ENCODE measurements around the gene HERPUD1. TPM values are rescaled to one million over a fixed set of nuclear protein-coding genes. Genes with fewer than 3 reads are reported as not detected.

Gene HERPUD1
- polyA plus RNA-seq, 2 of the 4 experiments (the other 2 are of a cell fraction), result 65.8 to 140 TPM

DNA sequence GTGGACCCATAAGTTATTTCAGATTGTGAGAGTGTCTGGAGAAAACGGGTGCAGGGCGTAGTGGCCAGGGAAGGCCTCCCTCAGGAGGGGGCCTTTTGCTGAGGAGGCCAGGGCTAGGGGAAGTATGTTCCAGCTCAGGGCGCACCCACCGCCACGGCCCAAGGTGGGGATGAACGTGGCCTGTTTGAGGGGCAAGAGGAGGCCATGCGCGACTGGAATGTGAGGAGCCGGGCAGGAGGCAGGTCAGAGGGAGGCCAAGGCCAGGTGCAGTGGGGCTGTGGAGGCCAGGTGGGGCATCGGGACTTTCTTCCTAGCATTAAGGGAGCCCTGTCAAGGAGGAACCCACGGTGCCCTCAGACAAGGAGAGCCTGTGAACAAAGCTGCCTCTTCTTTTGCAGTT is 40.3 kb upstream of the HERPUD1 start:
- Histone ChIP-seq H3K4me2 (no peak overlapping the region), H3K9me3 (no peaks in the 10 kb centered on the region), H3K27ac (no peak overlapping the region), H3K4me3 (no peak overlapping the region), H3K4me1 (no peaks in the 10 kb centered on the region)
- DNase-seq (ENCODE audit: low read depth in 1 of 2, low spot score in 1 of 2) (no peak), ATAC-seq (0 out of 6 replicates have a peak, but pooled peaks of 1 of the 2 experiments have one; percentile 17), FAIRE-seq (no peak)
- 71% methylated on average over 11 of the region's 11 CpGs for WGBS (ENCODE audit: missing lambda C conversion rate)
- ChIA-PET POLR2A (no interaction called here), CTCF (interaction anchor here (2.4 kb wide), 1 partner anchor 24 kb away, joined by 6 read pairs; no protein-coding TSS in a partner anchor)
- TF ChIP-seq ZSCAN20 (CRISPR knock-in tag; IDR thresholded peaks at IDR 0.05) (no peak), BHLHE40 (IDR thresholded peaks at IDR 0.05; ENCODE audit: low read depth, low read length) (no peak), FOSL2 (IDR thresholded peaks at IDR 0.05) (no peak), FOSL2 (CRISPR knock-in tag; IDR thresholded peaks at IDR 0.05) (no peak), CEBPB (IDR thresholded peaks at IDR 0.05) (no peak), HDAC2 (IDR thresholded peaks at IDR 0.05) (no peak), HOXB5 (CRISPR knock-in tag; IDR thresholded peaks at IDR 0.05) (no peak)
- TF ChIP-seq, protein P1, sequence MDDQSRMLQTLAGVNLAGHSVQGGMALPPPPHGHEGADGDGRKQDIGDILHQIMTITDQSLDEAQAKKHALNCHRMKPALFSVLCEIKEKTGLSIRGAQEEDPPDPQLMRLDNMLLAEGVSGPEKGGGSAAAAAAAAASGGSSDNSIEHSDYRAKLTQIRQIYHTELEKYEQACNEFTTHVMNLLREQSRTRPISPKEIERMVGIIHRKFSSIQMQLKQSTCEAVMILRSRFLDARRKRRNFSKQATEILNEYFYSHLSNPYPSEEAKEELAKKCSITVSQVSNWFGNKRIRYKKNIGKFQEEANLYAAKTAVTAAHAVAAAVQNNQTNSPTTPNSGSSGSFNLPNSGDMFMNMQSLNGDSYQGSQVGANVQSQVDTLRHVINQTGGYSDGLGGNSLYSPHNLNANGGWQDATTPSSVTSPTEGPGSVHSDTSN (IDR thresholded peaks at IDR 0.05), result no peak

DNA sequence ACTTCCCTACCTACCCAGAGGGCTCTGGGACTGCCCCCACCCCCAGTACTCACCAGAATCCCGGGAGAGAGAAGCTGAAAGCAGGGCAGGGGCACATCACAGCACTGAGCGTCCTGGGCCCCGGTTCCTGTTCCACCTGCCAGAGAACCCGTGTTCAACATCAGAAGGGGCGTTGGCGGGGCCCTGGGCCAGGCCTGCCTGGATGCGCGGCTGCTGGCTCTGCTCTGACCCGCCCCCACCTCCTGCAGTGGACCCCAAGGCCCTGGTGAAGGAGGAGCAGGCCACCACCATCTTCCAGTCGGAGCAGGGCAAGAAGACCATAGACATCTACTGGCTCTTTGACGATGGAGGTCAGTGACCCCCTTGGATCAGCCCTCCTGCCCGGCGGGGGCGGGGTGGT is 39.2 kb upstream of the HERPUD1 start:
- TF ChIP-seq, protein P2, sequence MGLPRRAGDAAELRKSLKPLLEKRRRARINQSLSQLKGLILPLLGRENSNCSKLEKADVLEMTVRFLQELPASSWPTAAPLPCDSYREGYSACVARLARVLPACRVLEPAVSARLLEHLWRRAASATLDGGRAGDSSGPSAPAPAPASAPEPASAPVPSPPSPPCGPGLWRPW (IDR thresholded peaks at IDR 0.05), result no peak
- no peak for TF ChIP-seq CBX8 (IDR thresholded peaks at IDR 0.05)
- no peak; a peak in 2 of 6 replicates for ATAC-seq
- POLR2A ChIA-PET, result no interaction called here

DNA sequence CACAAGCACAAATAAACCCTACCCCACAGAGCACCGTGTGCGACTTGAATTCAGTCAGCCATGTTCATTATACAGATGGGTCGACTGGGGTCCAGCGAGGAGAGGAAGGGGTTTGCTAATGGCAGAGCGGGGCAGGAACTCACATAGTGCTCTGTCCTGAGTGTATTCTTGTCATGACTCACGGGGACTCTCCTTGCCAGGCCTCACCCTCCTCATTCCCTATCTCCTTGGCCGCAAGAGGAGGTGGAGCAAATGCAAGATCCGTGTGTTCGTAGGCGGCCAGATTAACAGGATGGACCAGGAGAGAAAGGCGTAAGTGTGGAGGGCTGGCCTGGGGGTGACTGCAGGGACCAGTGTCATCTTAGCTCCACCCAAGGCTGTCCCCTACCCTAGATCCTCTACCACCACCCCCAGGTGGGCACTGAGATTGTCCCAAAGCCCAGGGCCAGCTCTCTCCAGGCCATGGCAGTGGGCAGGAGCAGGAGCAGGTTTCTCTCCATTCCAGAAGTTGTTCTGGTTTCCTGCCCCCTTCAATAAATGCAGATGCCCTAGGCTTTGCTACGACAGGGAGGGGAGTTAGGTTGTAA is 37.5 kb upstream of the HERPUD1 start:
- H3K9me3 ChIP-seq, result no peaks in the 10 kb centered on the region
- FAIRE-seq, result no peak
- H3K4me2 ChIP-seq, result no peak overlapping the region
- DNase-seq (ENCODE audit: low read depth in 1 of 2, low spot score in 1 of 2), result no peak
- ATAC-seq, result no peak
- WGBS (ENCODE audit: missing lambda C conversion rate), result 83% methylated on average over 12 of the region's 12 CpGs
- H3K4me3 ChIP-seq, result no peak overlapping the region
- POLR2A ChIA-PET, result no interaction called here
- no peak overlapping the region for H3K27ac ChIP-seq
- TF ChIP-seq, protein P3, sequence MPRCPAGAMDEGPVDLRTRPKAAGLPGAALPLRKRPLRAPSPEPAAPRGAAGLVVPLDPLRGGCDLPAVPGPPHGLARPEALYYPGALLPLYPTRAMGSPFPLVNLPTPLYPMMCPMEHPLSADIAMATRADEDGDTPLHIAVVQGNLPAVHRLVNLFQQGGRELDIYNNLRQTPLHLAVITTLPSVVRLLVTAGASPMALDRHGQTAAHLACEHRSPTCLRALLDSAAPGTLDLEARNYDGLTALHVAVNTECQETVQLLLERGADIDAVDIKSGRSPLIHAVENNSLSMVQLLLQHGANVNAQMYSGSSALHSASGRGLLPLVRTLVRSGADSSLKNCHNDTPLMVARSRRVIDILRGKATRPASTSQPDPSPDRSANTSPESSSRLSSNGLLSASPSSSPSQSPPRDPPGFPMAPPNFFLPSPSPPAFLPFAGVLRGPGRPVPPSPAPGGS (IDR thresholded peaks at IDR 0.05), result no peak
- no peak for TF ChIP-seq NR3C1 (IDR thresholded peaks at IDR 0.05)
- TF ChIP-seq NPAS2 (CRISPR knock-in tag; IDR thresholded peaks at IDR 0.05; ENCODE audit: borderline replicate concordance), result no peak
- TF ChIP-seq MAFK (IDR thresholded peaks at IDR 0.05; ENCODE audit: partially characterized antibody), result no peak
- TF ChIP-seq, protein P4, sequence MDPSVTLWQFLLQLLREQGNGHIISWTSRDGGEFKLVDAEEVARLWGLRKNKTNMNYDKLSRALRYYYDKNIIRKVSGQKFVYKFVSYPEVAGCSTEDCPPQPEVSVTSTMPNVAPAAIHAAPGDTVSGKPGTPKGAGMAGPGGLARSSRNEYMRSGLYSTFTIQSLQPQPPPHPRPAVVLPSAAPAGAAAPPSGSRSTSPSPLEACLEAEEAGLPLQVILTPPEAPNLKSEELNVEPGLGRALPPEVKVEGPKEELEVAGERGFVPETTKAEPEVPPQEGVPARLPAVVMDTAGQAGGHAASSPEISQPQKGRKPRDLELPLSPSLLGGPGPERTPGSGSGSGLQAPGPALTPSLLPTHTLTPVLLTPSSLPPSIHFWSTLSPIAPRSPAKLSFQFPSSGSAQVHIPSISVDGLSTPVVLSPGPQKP (IDR thresholded peaks at IDR 0.05; ENCODE audit: low read depth, low read length), result no peak
- no peak for TF ChIP-seq ZFP36 (IDR thresholded peaks at IDR 0.05; ENCODE audit: borderline replicate concordance, partially characterized antibody)
- no peak for TF ChIP-seq KDM1A (IDR thresholded peaks at IDR 0.05; ENCODE audit: low read depth)
- no peak for TF ChIP-seq GATA3 (IDR thresholded peaks at IDR 0.05; ENCODE audit: borderline replicate concordance)
- TF ChIP-seq ESRRA (IDR thresholded peaks at IDR 0.05; ENCODE audit: borderline replicate concordance, low read length), result no peak
- no peak for TF ChIP-seq JUNB (IDR thresholded peaks at IDR 0.05)
- TF ChIP-seq RCOR1 (IDR thresholded peaks at IDR 0.05; ENCODE audit: low read depth, low read length), result no peak
- TF ChIP-seq EHF (CRISPR knock-in tag; IDR thresholded peaks at IDR 0.05), result no peak
- TF ChIP-seq CBX8 (IDR thresholded peaks at IDR 0.05), result no peak
- TF ChIP-seq POLR2A (IDR thresholded peaks at IDR 0.05; ENCODE audit: low read length), result no peak
- TF ChIP-seq MAZ (IDR thresholded peaks at IDR 0.05; ENCODE audit: borderline replicate concordance, low read depth, low read length), result no peak
- no peak for TF ChIP-seq SMC3 (IDR thresholded peaks at IDR 0.05)
- TF ChIP-seq CBX2 (IDR thresholded peaks at IDR 0.05; ENCODE audit: borderline replicate concordance, low read depth), result no peak
- no peak for TF ChIP-seq TFCP2L1 (CRISPR knock-in tag; IDR thresholded peaks at IDR 0.05)
- H3K4me1 ChIP-seq, result no peaks in the 10 kb centered on the region
- CTCF ChIA-PET, result no interaction called here

More for the DNA sequence above, 39.2 kb upstream of the HERPUD1 start:
- FAIRE-seq (no peak), DNase-seq (ENCODE audit: low read depth in 1 of 2, low spot score in 1 of 2) (no peak)
- H3K9me3 ChIP-seq, result no peaks in the 10 kb centered on the region
- no peaks in the 10 kb centered on the region for H3K4me1 ChIP-seq
- H3K4me3 ChIP-seq, result no peak overlapping the region
- CTCF ChIA-PET, result interaction anchor here (2.4 kb wide), 1 partner anchor 25 kb away, joined by 6 read pairs; no protein-coding TSS in a partner anchor
- H3K4me2 ChIP-seq, result no peak overlapping the region
- 61% methylated on average over 10 of the region's 14 CpGs for WGBS (ENCODE audit: missing lambda C conversion rate)
- no peak overlapping the region for H3K27ac ChIP-seq
